Upper lobe of left lung (tissue), 6 donors: ENCODE data around the gene RNF26. TPM values are rescaled to one million over a fixed set of nuclear protein-coding genes. Genes with fewer than 3 reads are reported as not detected.
A peak's percentile ranks its signal among the peaks of the same experiment; 100 is the strongest.

Experiments
- ATAC-seq, 2 donors: fragments of 200-7000 bp; cut with Tn5 transposase; one replicate each; pipeline ENCODE4 v1.9.1; 2022; ENCODE audit warnings: mild to moderate bottlenecking in 2 of 2, moderate library complexity in 2 of 2; ENCODE audit not compliant: low FRiP score in 2 of 2
- DNase-seq, 2 donors: peaks; one replicate each; pipeline ENCODE4 v3.0.0-alpha.2; 2019 to 2020
- H3K27ac ChIP-seq, 4 donors: fragments of 200-600 bp; sonication (generic); one replicate each; pipeline ENCODE4 v1.5.1; 2016 to 2019
- H3K27me3 ChIP-seq, 4 donors: fragments of 200-600 bp; sonication (generic); one replicate each; pipeline ENCODE4 v1.5.1; 2017 to 2019
- H3K36me3 ChIP-seq, 4 donors: fragments of 200-600 bp; sonication (generic); one replicate each; pipeline ENCODE4 v1.5.1; 2016 to 2019
- H3K4me1 ChIP-seq, 4 donors: fragments of 200-600 bp; sonication (generic); one replicate each; pipeline ENCODE4 v1.5.1; 2018 to 2019
- H3K4me3 ChIP-seq, 4 donors: fragments of 200-600 bp; sonication (generic); one replicate each; pipeline ENCODE4 v1.5.1; 2017 to 2019; ENCODE audit warnings: mild to moderate bottlenecking in 2 of 4, moderate library complexity in 1 of 4
- H3K9me3 ChIP-seq, 4 donors: fragments of 200-600 bp; sonication (generic); one replicate each; pipeline ENCODE4 v1.5.1; 2018 to 2019
- CTCF ChIP-seq, 6 experiments: fragments of 450-650 bp in 4 of 6; fragments of 200-600 bp in 2 of 6; sonication (generic) in 2 of 6; IDR thresholded peaks; one replicate each; pipeline ENCODE4 v1.5.1; 2016 to 2019; ENCODE audit warnings: antibody characterized with exemption in 6 of 6
- EP300 ChIP-seq, 4 donors: sonication (generic); formaldehyde crosslinking; IDR thresholded peaks; one replicate each; pipeline ENCODE4 v1.5.1; 2017; ENCODE audit warnings: antibody characterized with exemption in 4 of 4, control low read depth in 2 of 4
- POLR2A ChIP-seq, 4 donors: fragments of 450-650 bp; IDR thresholded peaks; one replicate each; pipeline ENCODE4 v1.5.1; 2016 to 2017; ENCODE audit warnings: antibody characterized with exemption in 4 of 4, mild to moderate bottlenecking in 2 of 4
- POLR2AphosphoS5 ChIP-seq, 2 donors: sonication (generic); formaldehyde crosslinking; IDR thresholded peaks; one replicate each; pipeline ENCODE4 v1.5.1; 2017; ENCODE audit warnings: antibody characterized with exemption in 2 of 2
- WGBS, 2 donors: methylation state at CpG; one replicate each; pipeline ENCODE4 v1.1.5; 2017 to 2018; 5-methylcytosine and 5-hydroxymethylcytosine counted together
- total RNA-seq, 6 donors: library from RNA; depleted of rRNA in 4 of 6; stranded (reverse); fragments of >200 nt in 4 of 6; gene quantifications; one replicate each; pipeline versions ENCODE4 v1.1.0 to v1.2.1, GENCODE V29; 2016 to 2021
- donor health status: DM: no; HTN: no; CAD: no; lungs with moderate emphysema.
- donor health status: DM: no; HTN: yes; CAD: no; lungs with severe emphysema.

The RNF26 gene
- total RNA-seq, 6 donors from 2014 or later = 5.2 to 25.5 (median 14.8) TPM

GRCh38 chr11:119335091-119335654 lies 846 bp downstream of the RNF26 start:
- no peaks in the 10 kb centered on the region for H3K9me3 ChIP-seq
- TF ChIP-seq EP300 (IDR thresholded peaks at IDR 0.05) (no peak), POLR2AphosphoS5 (IDR thresholded peaks at IDR 0.05) (no peak), CTCF (IDR thresholded peaks at IDR 0.05) (no peak), POLR2A (IDR thresholded peaks at IDR 0.05) (no peak)
- DNase-seq (peak in 1 of 2 donors; percentile 21), ATAC-seq (no peak)
- WGBS, 2 donors = 68 to 77% methylated on average over 11 to 15 of the region's 15 CpGs
- H3K27me3 ChIP-seq = peaks cover 0 to 10% (median 4%) of the 10 kb centered on the region in 4 donors
- H3K4me1 ChIP-seq = peaks cover 34 to 62% (median 39%) of the 10 kb centered on the region in 4 donors
- H3K27ac ChIP-seq = peak overlapping the region in 3 of 4 donors; percentile 84 to 90 (median 86)
- H3K36me3 ChIP-seq = peaks cover 0 to 6% (median 1%) of the 10 kb centered on the region in 4 donors
- H3K4me3 ChIP-seq = peak overlapping the region; percentile 83 to 99 (median 87)

GRCh38 chr11:119335655-119336543 lies 1.6 kb downstream of the RNF26 start:
- no peak overlapping the region for H3K27ac ChIP-seq
- H3K4me1 ChIP-seq = peaks cover 40 to 70% (median 45%) of the 10 kb centered on the region in 4 donors
- TF ChIP-seq POLR2AphosphoS5 (IDR thresholded peaks at IDR 0.05) = no peak
- TF ChIP-seq EP300 (IDR thresholded peaks at IDR 0.05) = no peak
- no peak for TF ChIP-seq CTCF (IDR thresholded peaks at IDR 0.05)
- TF ChIP-seq POLR2A (IDR thresholded peaks at IDR 0.05) = no peak
- peaks cover 0 to 17% (median 8%) of the 10 kb centered on the region in 4 donors for H3K27me3 ChIP-seq
- DNase-seq (peak in 1 of 2 donors; percentile 62), ATAC-seq (no peak)
- peaks cover 0 to 6% (median 1%) of the 10 kb centered on the region in 4 donors for H3K36me3 ChIP-seq
- 82 to 87% methylated on average over 27 to 30 of the region's 30 CpGs for WGBS, 2 donors
- no peaks in the 10 kb centered on the region for H3K9me3 ChIP-seq
- peak overlapping the region in 1 of 4 donors; percentile 83 for H3K4me3 ChIP-seq

- 85 to 87% methylated on average over 9 of the region's 9 CpGs for WGBS, 2 donors
Measured at GRCh38 chr11:119336744-119337469, 2.6 kb downstream of the RNF26 start.

More at GRCh38 chr11:119336744-119337469, 2.6 kb downstream of the RNF26 start:
- Histone ChIP-seq H3K27me3 (peaks cover 0 to 17% (median 8%) of the 10 kb centered on the region in 4 donors), H3K36me3 (peaks cover 0 to 6% (median 1%) of the 10 kb centered on the region in 4 donors), H3K9me3 (no peaks in the 10 kb centered on the region), H3K4me3 (no peak overlapping the region), H3K4me1 (peaks cover 49 to 78% (median 55%) of the 10 kb centered on the region in 4 donors), H3K27ac (peak overlapping the region in 1 of 4 donors; percentile 91)
- TF ChIP-seq POLR2AphosphoS5 (IDR thresholded peaks at IDR 0.05) (no peak), EP300 (IDR thresholded peaks at IDR 0.05) (no peak), POLR2A (IDR thresholded peaks at IDR 0.05) (no peak), CTCF (IDR thresholded peaks at IDR 0.05) (no peak)
- ATAC-seq = no peak
- no peak for DNase-seq
